Right lobe of liver (tissue), 6 donors: ENCODE results near the gene LRRC8D. TPM values are rescaled to one million over a fixed set of nuclear protein-coding genes. Genes with fewer than 3 reads are reported as not detected.
"Not testable (repeated sequence)": the region's sequence is repeated elsewhere in the genome, so short reads cannot be mapped to it uniquely, and the experiment has no call there.

Experiments used
- ATAC-seq, 4 donors: fragments of 200-7000 bp; cut with Tn5 transposase; one replicate each; pipeline ENCODE4 v1.9.1; 2020; ENCODE audit warnings: mild to moderate bottlenecking in 4 of 4, moderate library complexity in 4 of 4
- DNase-seq, 3 donors: peaks; one replicate each; pipeline ENCODE4 v3.0.0-alpha.2; 2020
- H3K27ac ChIP-seq, 3 donors: fragments of 200-600 bp; one replicate each; pipeline ENCODE4 v1.8.0; 2022
- H3K27me3 ChIP-seq, 2 donors: fragments of 200-600 bp; one replicate each; pipeline ENCODE4 v1.8.0; 2022
- H3K36me3 ChIP-seq, 4 donors: fragments of 200-600 bp; sonication (generic) in 1 of 4; one replicate each; pipeline versions ENCODE4 v1.5.1 to v1.8.0; 2017 to 2022; ENCODE audit warnings: control low read depth in 1 of 4
- H3K4me1 ChIP-seq, 4 donors: fragments of 200-600 bp; sonication (generic) in 1 of 4; one replicate each; pipeline versions ENCODE4 v1.5.1 to v1.8.0; 2017 to 2022; ENCODE audit warnings: control low read depth in 1 of 4
- H3K4me3 ChIP-seq, 3 donors: fragments of 200-600 bp; one replicate each; pipeline ENCODE4 v1.8.0; 2022
- H3K9me3 ChIP-seq, 4 donors: fragments of 200-600 bp; sonication (generic) in 1 of 4; one replicate each; pipeline versions ENCODE4 v1.5.1 to v1.8.0; 2017 to 2022; ENCODE audit warnings: control low read depth in 1 of 4
- POLR2A ChIP-seq: fragments of 450-650 bp; IDR thresholded peaks from one replicate; pipeline ENCODE4 v1.6.1; 2017; ENCODE audit warnings: antibody characterized with exemption, mild to moderate bottlenecking
- WGBS: methylation state at CpG from one replicate; pipeline ENCODE4 v1.1.6; 2018; ENCODE audit warnings: low coverage, low lambda C conversion rate; ENCODE audit not compliant: insufficient coverage; ENCODE audit errors: missing lambda C conversion rate; 5-methylcytosine and 5-hydroxymethylcytosine counted together
- intact Hi-C, 2 donors: fragments of 100-400 bp; cut with DNase I; formaldehyde crosslinking; loops; one replicate each; pipeline versions ENCODE4 v1.11.2 to v1.14.1; 2022
- long read RNA-seq: library from polyadenylated mRNA; unstranded; transcript quantifications from one replicate; pipeline ENCODE4 v2.0.0, GENCODE V29; 2019
- total RNA-seq, 6 experiments: library from RNA; depleted of rRNA in 2 of 6; stranded (reverse); fragments of >200 nt in 2 of 6; fragmentation: NEBNext Ultra II Directional in 3 of 6; extraction: Animal tissue kit (Norgen Biotek cat#: 25700) in 3 of 6; gene quantifications; one replicate each; pipeline versions ENCODE4 v1.1.0 to v1.2.4, GENCODE V29; 2016 to 2023
- TF ChIP-seq, protein P1 (sequence below), 4 donors: fragments of 200-600 bp in 3 of 4; fragments of 450-650 bp in 1 of 4; IDR thresholded peaks; one replicate each; pipeline versions ENCODE4 v1.5.1 to v1.8.0; 2016 to 2022; ENCODE audit warnings: antibody characterized with exemption in 4 of 4, mild to moderate bottlenecking in 2 of 4
- donor health status: DM: no; HTN: yes; CAD: no.
- donor health status: DM: no; HTN: no; CAD: no.
- donor health status: DM: no; HTN: no; CAD: no.
- donor health status: DM: no; HTN: yes; CAD: no.
- donor health status: DM: no; HTN: yes; CAD: no.

The LRRC8D gene
- total RNA-seq, result 10 to 100 TPM; 11.5 to 22.1 (median 19.3) TPM
- long read RNA-seq, partial matches to known transcripts, result 0 of 3 reads
- long read RNA-seq, other reads (novel, unspliced or antisense), result 3 of 3 reads

DNA sequence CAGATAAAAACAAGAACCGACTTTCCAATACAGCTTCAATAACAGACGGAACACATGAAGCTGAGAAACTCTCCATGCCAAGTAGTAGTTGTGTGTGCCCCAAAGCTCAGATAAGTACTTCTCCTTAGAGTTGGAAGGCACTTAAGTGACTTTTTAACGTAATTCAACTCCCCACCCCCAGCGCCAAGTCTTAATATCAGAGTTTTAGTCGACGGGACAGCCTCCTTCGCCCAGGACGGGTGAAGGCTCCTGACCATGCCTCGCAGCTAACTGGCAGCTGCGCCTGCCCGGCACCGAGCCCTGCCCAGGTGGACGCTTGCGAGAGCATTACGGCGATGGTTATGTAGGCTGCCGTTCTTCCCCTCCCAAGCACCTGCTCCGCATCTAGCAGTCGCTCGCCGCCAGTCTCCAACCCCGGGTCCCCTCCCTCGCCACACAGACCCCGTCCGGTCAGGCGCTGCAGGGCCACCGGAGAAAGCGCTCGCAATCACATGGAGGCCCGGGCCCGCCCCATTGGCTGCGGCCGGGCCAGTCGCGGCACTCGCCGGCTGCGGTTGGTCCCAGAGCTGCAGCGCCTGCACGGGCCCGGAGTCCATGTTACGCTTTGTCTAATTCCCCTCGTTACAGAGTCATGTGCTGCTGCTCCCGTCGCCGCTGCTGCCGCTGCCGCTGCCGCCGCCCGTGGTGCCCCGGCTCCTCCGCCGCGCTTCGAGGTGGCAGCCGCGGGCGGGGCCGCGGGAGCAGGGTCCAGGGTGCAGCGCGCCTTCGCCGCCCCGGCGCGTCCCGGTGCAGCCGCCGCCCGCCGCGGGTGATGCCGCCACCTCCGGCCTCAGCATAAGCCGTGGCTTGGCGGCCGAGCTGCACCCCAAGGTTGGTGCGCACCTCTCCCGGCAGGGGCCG, at the start of gene LRRC8D:
Gene LRRC8D (plus strand): TSS at position 611 of the 900 bp plus-strand sequence. CDS start 112,037 bp downstream, outside the sequence.
- DNase-seq, result peak; percentile 88 to 92 (median 91)
- H3K4me3 ChIP-seq, result peak within 1 kb of the TSS; percentile 81 to 89 (median 83)
- H3K4me1 ChIP-seq, result peaks cover 0 to 16% (median 5%) of the 10 kb centered on the region in 4 donors
- 3% methylated on average over 12 of the region's 82 CpGs for WGBS
- no peaks in the 10 kb centered on the region for H3K9me3 ChIP-seq
- TF ChIP-seq, protein P1, sequence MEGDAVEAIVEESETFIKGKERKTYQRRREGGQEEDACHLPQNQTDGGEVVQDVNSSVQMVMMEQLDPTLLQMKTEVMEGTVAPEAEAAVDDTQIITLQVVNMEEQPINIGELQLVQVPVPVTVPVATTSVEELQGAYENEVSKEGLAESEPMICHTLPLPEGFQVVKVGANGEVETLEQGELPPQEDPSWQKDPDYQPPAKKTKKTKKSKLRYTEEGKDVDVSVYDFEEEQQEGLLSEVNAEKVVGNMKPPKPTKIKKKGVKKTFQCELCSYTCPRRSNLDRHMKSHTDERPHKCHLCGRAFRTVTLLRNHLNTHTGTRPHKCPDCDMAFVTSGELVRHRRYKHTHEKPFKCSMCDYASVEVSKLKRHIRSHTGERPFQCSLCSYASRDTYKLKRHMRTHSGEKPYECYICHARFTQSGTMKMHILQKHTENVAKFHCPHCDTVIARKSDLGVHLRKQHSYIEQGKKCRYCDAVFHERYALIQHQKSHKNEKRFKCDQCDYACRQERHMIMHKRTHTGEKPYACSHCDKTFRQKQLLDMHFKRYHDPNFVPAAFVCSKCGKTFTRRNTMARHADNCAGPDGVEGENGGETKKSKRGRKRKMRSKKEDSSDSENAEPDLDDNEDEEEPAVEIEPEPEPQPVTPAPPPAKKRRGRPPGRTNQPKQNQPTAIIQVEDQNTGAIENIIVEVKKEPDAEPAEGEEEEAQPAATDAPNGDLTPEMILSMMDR (IDR thresholded peaks at IDR 0.05), result no peak
- TF ChIP-seq POLR2A, result peak; percentile 77
- H3K27ac ChIP-seq, result peak within 1 kb of the TSS; percentile 71 to 84 (median 81)
- ATAC-seq, result peak; percentile 92 to 96 (median 94)
- H3K36me3 ChIP-seq, result no peaks in the 10 kb centered on the region
- intact Hi-C loops, result no loop called here
- H3K27me3 ChIP-seq, result no peaks in the 10 kb centered on the region

DNA sequence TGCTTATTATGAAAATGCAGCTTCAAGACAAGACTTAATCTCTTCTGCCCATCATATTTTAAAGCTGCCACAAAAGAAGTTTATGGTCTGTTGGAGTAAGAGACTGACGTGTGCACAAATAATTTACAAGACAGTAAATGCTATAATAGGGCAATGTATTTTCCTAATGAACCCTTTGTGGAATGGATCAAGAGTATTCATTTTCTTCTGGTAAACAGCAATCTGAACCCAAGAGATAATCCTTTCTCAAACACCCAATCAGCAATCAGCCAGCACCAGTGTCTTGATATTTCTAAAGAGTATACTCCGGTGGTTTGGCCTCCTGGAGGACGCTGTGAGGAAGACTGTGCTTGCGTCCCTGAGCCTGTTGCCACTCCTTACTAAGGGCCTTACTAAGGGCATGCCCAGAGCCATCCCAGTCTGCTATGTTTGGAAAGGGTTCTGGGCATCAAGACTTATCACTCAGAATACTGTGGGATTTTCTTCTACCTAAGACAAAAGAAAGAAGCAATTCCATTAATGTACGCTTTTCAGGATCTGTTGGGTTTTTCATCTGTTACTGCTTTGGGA, 48.8 kb upstream of the LRRC8D start:
- Histone ChIP-seq H3K27me3 (no peaks in the 10 kb centered on the region), H3K27ac (no peak overlapping the region), H3K36me3 (no peaks in the 10 kb centered on the region), H3K4me3 (no peak overlapping the region), H3K9me3 (no peaks in the 10 kb centered on the region), H3K4me1 (no peaks in the 10 kb centered on the region)
- DNase-seq, result no peak
- intact Hi-C loops, result no loop called here
- TF ChIP-seq POLR2A, result no peak
- TF ChIP-seq, protein P1 (IDR thresholded peaks at IDR 0.05), result no peak
- ATAC-seq, result no peak
- 80% methylated on average over 3 of the region's 5 CpGs for WGBS

DNA sequence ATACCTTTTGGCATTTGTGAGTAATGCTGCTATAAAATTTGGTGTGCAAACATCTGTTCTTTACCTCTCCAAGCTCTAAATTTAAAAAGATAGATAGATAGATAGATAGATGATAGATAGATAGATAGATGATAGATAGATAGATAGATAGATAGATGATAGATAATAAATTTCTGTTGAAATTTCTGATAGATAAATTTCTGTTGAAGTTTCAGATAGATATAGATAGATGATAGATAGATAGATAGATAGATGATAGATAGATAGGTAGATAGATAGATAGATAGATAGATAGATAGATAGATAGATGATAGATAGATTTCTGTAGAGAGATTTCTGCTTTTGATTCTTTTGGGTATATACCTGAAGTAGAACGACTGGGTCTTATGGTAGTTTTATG, 44.7 kb upstream of the LRRC8D start:
- H3K36me3 ChIP-seq, ATAC-seq: not testable (repeated sequence)

DNA sequence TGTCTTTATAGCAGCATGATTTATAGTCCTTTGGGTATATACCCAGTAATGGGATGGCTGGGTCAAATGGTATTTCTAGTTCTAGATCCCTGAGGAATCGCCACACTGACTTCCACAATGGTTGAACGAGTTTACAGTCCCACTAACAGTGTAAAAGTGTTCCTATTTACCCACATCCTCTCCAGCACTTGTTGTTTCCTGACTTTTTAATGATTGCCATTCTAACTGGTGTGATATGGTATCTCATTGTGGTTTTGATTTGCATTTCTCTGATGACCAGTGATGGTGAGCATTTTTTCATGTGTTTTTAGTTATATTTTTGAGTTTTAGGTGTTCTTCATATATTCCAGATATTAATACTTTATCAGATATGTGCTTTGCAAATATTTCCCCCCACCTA, 43.6 kb upstream of the LRRC8D start:
- intact Hi-C loops, H3K27me3 ChIP-seq, H3K36me3 ChIP-seq, H3K4me3 ChIP-seq, H3K4me1 ChIP-seq, DNase-seq, H3K27ac ChIP-seq, H3K9me3 ChIP-seq, ATAC-seq: not testable (repeated sequence)
- 14% methylated on average over 1 of the region's 2 CpGs for WGBS

More for the DNA sequence above, 44.7 kb upstream of the LRRC8D start:
- intact Hi-C loops, H3K27ac ChIP-seq, H3K4me1 ChIP-seq, H3K4me3 ChIP-seq, H3K9me3 ChIP-seq, H3K27me3 ChIP-seq, DNase-seq: not testable (repeated sequence)
- WGBS, result 62% methylated on average over 1 of the region's 1 CpG

DNA sequence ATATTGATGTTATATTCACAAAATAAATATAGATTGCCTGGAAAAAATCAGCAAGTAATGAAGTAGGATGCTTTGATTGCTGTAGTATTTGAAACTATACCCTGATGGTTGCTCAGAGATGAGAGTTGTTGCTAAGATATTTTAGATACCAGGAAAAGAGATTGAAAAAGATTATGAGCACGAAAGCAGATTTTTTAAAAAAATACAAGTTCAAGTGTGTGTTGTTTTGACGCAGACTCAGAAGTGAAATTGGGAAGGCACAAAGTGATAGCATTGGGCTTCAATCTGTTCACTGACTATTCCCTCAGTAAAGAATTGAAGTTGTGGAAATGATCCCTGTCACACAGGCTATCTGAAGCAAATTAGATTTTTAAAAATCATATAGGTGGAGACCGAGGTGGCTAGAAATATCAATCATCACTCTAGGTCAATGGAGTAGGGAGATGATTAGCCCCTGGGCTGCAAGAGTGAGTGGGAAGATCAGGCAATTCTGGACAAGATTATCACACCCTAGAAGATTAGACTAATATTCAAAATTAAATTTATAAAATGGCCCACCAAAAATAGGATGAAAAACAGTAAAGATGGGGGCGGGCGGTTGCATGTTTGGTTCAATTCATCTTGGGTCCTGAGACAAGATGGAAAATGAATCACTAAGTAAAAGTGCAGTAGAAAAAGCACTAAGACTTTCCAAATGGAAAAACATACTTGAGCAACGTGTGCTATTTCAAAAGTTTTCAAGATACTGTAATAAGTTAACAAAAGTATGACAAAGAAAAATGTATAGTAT, 41.5 kb upstream of the LRRC8D start:
- TF ChIP-seq, protein P1 (IDR thresholded peaks at IDR 0.05), result no peak
- TF ChIP-seq POLR2A, result no peak
- H3K9me3 ChIP-seq, result no peaks in the 10 kb centered on the region
- ATAC-seq (no peak), DNase-seq (no peak)
- no peaks in the 10 kb centered on the region for H3K27me3 ChIP-seq
- 66% methylated on average over 6 of the region's 6 CpGs for WGBS
- intact Hi-C loops, result no loop called here
- H3K4me1 ChIP-seq, result no peaks in the 10 kb centered on the region
- no peak overlapping the region for H3K4me3 ChIP-seq
- no peak overlapping the region for H3K27ac ChIP-seq
- H3K36me3 ChIP-seq, result no peaks in the 10 kb centered on the region
